22Rv1 (cell line): Measurements from ENCODE around the gene UBR3.

ENCODE experiments used
- ZFX ChIP-seq: fragments of 450-650 bp; IDR thresholded peaks from 2 replicates; pipeline ENCODE4 v1.6.1; 2017; ENCODE audit warnings: antibody characterized with exemption, borderline replicate concordance
- TF ChIP-seq, protein P1 (sequence below): fragments of 450-650 bp; IDR thresholded peaks from 2 replicates; pipeline ENCODE4 v1.5.1; 2017; ENCODE audit warnings: mild to moderate bottlenecking

DNA sequence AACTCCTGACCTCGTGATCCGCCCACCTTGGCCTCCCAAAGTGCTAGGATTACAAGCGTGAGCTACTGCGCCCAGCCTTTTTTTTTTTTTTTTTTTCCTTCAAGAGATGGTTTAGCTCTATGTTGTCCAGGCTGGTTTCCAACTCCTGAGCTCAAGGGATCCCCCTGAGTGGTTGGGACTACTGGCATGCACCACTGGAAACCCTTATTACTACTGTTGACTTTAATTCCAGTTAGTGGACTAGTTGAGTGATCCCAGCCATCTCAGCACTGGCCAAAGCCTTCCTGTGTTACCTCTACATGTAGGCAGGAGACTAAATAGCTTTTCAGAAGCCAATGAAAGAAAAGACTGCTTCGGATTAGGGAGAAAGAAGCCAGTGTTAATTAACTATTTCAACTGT lies 36.7 kb upstream of the UBR3 start:
- TF ChIP-seq, protein P1, sequence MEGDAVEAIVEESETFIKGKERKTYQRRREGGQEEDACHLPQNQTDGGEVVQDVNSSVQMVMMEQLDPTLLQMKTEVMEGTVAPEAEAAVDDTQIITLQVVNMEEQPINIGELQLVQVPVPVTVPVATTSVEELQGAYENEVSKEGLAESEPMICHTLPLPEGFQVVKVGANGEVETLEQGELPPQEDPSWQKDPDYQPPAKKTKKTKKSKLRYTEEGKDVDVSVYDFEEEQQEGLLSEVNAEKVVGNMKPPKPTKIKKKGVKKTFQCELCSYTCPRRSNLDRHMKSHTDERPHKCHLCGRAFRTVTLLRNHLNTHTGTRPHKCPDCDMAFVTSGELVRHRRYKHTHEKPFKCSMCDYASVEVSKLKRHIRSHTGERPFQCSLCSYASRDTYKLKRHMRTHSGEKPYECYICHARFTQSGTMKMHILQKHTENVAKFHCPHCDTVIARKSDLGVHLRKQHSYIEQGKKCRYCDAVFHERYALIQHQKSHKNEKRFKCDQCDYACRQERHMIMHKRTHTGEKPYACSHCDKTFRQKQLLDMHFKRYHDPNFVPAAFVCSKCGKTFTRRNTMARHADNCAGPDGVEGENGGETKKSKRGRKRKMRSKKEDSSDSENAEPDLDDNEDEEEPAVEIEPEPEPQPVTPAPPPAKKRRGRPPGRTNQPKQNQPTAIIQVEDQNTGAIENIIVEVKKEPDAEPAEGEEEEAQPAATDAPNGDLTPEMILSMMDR = no peak
- no peak for TF ChIP-seq ZFX
